GM12872 (cell line): ENCODE measurements around the gene EFNA1.

Experiments used
- TF ChIP-seq, protein P1 (sequence below): IDR thresholded peaks from 3 replicates; pipeline ENCODE4 v1.5.1; 2011; ENCODE audit warnings: low read depth, mild to moderate bottlenecking, low read length, moderate library complexity; ENCODE audit not compliant: insufficient read depth

Gene EFNA1

GRCh38 chr1:155086856-155087535, 40.7 kb upstream of the EFNA1 start:
- TF ChIP-seq, protein P1, sequence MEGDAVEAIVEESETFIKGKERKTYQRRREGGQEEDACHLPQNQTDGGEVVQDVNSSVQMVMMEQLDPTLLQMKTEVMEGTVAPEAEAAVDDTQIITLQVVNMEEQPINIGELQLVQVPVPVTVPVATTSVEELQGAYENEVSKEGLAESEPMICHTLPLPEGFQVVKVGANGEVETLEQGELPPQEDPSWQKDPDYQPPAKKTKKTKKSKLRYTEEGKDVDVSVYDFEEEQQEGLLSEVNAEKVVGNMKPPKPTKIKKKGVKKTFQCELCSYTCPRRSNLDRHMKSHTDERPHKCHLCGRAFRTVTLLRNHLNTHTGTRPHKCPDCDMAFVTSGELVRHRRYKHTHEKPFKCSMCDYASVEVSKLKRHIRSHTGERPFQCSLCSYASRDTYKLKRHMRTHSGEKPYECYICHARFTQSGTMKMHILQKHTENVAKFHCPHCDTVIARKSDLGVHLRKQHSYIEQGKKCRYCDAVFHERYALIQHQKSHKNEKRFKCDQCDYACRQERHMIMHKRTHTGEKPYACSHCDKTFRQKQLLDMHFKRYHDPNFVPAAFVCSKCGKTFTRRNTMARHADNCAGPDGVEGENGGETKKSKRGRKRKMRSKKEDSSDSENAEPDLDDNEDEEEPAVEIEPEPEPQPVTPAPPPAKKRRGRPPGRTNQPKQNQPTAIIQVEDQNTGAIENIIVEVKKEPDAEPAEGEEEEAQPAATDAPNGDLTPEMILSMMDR, result peak; percentile 31; the same call in 1 of the 3 replicates

DNA sequence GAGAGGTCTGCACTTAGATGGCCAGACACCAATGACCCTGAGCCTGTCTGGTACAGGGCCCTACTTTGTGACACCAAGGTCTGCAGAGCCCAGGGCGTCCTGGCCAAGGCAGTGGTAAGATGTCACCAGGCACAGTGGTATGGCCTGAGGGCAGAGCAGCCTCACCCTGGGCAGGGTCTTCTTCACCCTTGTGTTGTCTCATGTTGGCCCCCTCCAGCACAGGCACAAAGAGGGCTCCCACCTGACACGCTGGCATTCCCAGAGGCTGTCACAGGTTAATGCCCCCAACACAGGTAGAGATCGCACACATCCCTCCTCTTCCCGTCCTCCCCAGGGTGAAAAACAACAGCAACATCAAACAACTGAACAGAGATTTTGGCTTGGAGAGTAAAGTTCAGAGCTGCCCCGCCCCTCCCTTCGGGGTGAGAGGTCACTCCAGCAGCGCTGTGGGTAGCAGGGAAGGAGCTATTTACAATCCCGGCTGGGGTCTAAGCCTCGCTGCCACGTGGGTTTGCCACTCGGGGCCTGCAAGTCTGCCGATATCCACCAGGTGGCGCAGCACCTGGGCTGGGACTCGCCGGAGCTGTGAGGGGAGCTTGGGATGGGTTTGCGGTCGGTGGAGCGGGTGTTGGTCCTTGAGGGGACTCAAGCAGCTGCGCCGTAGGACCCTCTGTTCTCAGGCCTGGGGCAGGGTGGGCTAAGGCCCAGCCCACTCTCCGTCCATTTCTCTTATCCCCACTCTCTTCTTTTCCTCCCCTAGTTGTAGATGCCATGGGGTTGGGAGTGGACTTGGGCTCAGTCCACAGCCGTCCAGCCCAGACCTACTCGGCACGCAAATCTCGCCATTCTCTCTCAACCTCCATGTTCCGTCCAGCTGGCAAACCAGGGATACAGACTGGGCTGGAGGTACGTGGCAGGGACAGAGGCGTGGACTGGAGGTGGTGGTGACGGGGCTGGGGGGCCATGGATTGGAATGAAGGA, 36.3 kb upstream of the EFNA1 start:
- TF ChIP-seq, protein P1, result peak; percentile 99

- TF ChIP-seq, protein P1, result no peak
Measured at GRCh38 chr1:155092131-155092530, 35.5 kb upstream of the EFNA1 start.

- TF ChIP-seq, protein P1, result no peak
Measured at GRCh38 chr1:155092641-155093040, 35.0 kb upstream of the EFNA1 start.

- TF ChIP-seq, protein P1, result 0 out of 3 replicates have a peak, but pooled peaks have one; percentile 33
Measured at GRCh38 chr1:155093911-155094621, 33.6 kb upstream of the EFNA1 start.

GRCh38 chr1:155094622-155094948, 33.1 kb upstream of the EFNA1 start:
- TF ChIP-seq, protein P1, result no peak

DNA sequence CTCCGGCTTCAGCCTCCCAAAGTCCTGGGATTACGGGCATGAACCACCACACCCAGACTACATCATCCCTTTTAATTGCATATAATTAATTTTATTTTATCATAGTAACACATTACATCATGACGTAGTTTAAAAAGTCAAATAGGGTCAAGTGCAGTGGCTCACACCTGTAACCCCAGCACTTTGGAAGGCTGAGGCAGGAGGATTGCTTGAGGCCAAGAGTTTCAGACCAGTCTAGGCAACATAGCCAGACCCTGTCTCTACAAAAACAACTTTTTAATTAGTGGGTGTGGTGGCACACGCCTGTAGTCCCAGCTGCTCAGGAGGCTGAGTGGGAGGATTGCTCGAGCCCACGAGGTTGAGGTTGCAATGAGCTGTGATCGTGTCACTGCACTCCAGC, 28.3 kb upstream of the EFNA1 start:
- TF ChIP-seq, protein P1, result no peak
